Liver (tissue), 9 donors: Measurements from ENCODE around the gene TBC1D24. TPM values are rescaled to one million over a fixed set of nuclear protein-coding genes. Genes with fewer than 3 reads are reported as not detected.
A peak's percentile ranks its signal among the peaks of the same experiment; 100 is the strongest.

ENCODE experiments used
- DNase-seq: peaks from one replicate; pipeline ENCODE4 v3.0.0-alpha.2; 2017; ENCODE audit warnings: low spot score
- H3K27ac ChIP-seq, 2 donors: one replicate each; pipeline ENCODE4 v1.7.0; 2013; ENCODE audit warnings: inconsistent platforms in 2 of 2, low read length in 2 of 2, control low read depth in 1 of 2, low read depth in 1 of 2, mild to moderate bottlenecking in 1 of 2
- H3K27me3 ChIP-seq, 4 donors: one replicate each; pipeline versions ENCODE4 v1.6.1 to v1.7.0; 2013; ENCODE audit warnings: low read length in 3 of 4, inconsistent platforms in 1 of 4, mild to moderate bottlenecking in 1 of 4, moderate library complexity in 1 of 4; ENCODE audit not compliant: control insufficient read depth in 4 of 4, insufficient read depth in 4 of 4
- H3K36me3 ChIP-seq, 4 donors: one replicate each; pipeline versions ENCODE4 v1.6.1 to v1.7.0; 2013; ENCODE audit warnings: low read length in 3 of 4, mild to moderate bottlenecking in 3 of 4, low read depth in 1 of 4, moderate library complexity in 1 of 4; ENCODE audit not compliant: control insufficient read depth in 4 of 4, insufficient read depth in 3 of 4
- H3K4me1 ChIP-seq, 4 donors: one replicate each; pipeline versions ENCODE4 v1.6.1 to v1.7.0; 2013; ENCODE audit warnings: low read length in 3 of 4, mild to moderate bottlenecking in 3 of 4, moderate library complexity in 1 of 4; ENCODE audit not compliant: control insufficient read depth in 4 of 4, insufficient read depth in 4 of 4
- H3K4me3 ChIP-seq, 3 donors: one replicate each; pipeline versions ENCODE4 v1.6.1 to v1.7.0; 2013; ENCODE audit warnings: low read length in 3 of 3, control low read depth in 1 of 3, low read depth in 1 of 3, mild to moderate bottlenecking in 1 of 3
- H3K9ac ChIP-seq, 2 donors: one replicate each; pipeline ENCODE4 v1.7.0; 2013; ENCODE audit warnings: low read length in 2 of 2, mild to moderate bottlenecking in 2 of 2, moderate library complexity in 2 of 2, control low read depth in 1 of 2, low read depth in 1 of 2
- H3K9me3 ChIP-seq, 4 donors: one replicate each; pipeline versions ENCODE4 v1.6.1 to v1.7.0; 2013; ENCODE audit warnings: low read length in 3 of 4; ENCODE audit not compliant: control insufficient read depth in 4 of 4
- ATF3 ChIP-seq: IDR thresholded peaks from 2 replicates; pipeline ENCODE4 v1.6.1; 2016; ENCODE audit warnings: antibody characterized with exemption
- EGR1 ChIP-seq, 2 donors: IDR thresholded peaks; 2 replicates each; pipeline ENCODE4 v1.6.1; 2016 to 2018; ENCODE audit warnings: antibody characterized with exemption in 2 of 2, low read depth in 2 of 2
- FOXA1 ChIP-seq: IDR thresholded peaks from 2 replicates; pipeline ENCODE4 v1.6.1; 2016; ENCODE audit warnings: antibody characterized with exemption
- FOXA2 ChIP-seq: IDR thresholded peaks from 2 replicates; pipeline ENCODE4 v1.6.1; 2016; ENCODE audit warnings: antibody characterized with exemption
- GABPA ChIP-seq, 2 donors: IDR thresholded peaks in 1 of 2; conservative IDR thresholded peaks in 1 of 2; 2 replicates each; pipeline ENCODE4 v1.6.1; 2016; ENCODE audit warnings: antibody characterized with exemption in 2 of 2, mild to moderate bottlenecking in 1 of 2, moderate library complexity in 1 of 2
- HNF4A ChIP-seq, 2 donors: conservative IDR thresholded peaks; 2 replicates each; pipeline ENCODE4 v1.6.1; 2016; ENCODE audit warnings: antibody characterized with exemption in 2 of 2, mild to moderate bottlenecking in 2 of 2
- HNF4G ChIP-seq: IDR thresholded peaks from 2 replicates; pipeline ENCODE4 v1.6.1; 2016; ENCODE audit warnings: antibody characterized with exemption
- JUND ChIP-seq, 2 donors: IDR thresholded peaks; 2 replicates each; pipeline ENCODE4 v1.6.1; 2016; ENCODE audit warnings: antibody characterized with exemption in 2 of 2
- MAX ChIP-seq: IDR thresholded peaks from 2 replicates; pipeline ENCODE4 v1.6.1; 2016; ENCODE audit warnings: antibody characterized with exemption
- NR2F2 ChIP-seq: IDR thresholded peaks from 2 replicates; pipeline ENCODE4 v1.6.1; 2016; ENCODE audit warnings: antibody characterized with exemption
- RAD21 ChIP-seq, 2 donors: IDR thresholded peaks; 2 replicates each; pipeline ENCODE4 v1.6.1; 2016; ENCODE audit warnings: antibody characterized with exemption in 2 of 2, mild to moderate bottlenecking in 2 of 2
- REST ChIP-seq: IDR thresholded peaks from 2 replicates; pipeline ENCODE4 v1.6.1; 2016; ENCODE audit warnings: antibody characterized with exemption, mild to moderate bottlenecking
- RXRA ChIP-seq, 2 donors: IDR thresholded peaks; 2 replicates each; pipeline ENCODE4 v1.6.1; 2017 to 2018; ENCODE audit warnings: antibody characterized with exemption in 2 of 2, mild to moderate bottlenecking in 1 of 2
- SP1 ChIP-seq: IDR thresholded peaks from 2 replicates; pipeline ENCODE4 v1.6.1; 2018; ENCODE audit warnings: antibody characterized with exemption, mild to moderate bottlenecking
- TAF1 ChIP-seq: conservative IDR thresholded peaks from 2 replicates; pipeline ENCODE4 v1.6.1; 2016; ENCODE audit warnings: antibody characterized with exemption, mild to moderate bottlenecking
- YY1 ChIP-seq: IDR thresholded peaks from 2 replicates; pipeline ENCODE4 v1.6.1; 2016; ENCODE audit warnings: antibody characterized with exemption, mild to moderate bottlenecking
- WGBS: extraction: QIAGEN DNeasy Blood & Tissue Kit; methylation state at CpG from one replicate; pipeline ENCODE4 v1.1.7; 2013; 5-methylcytosine and 5-hydroxymethylcytosine counted together
- polyA plus RNA-seq, 2 donors: library from polyadenylated mRNA; stranded (reverse) in 1 of 2; unstranded in 1 of 2; fragments of 200-250 nt in 1 of 2; fragments of >200 nt in 1 of 2; fragmentation: Nextera tagmentation in 1 of 2; extraction: Ambion mirVana in 1 of 2; gene quantifications; one replicate each; pipeline versions ENCODE4 v1.2.1 to v1.2.3, GENCODE V29; 2013 to 2015
- total RNA-seq, 2 donors: library from RNA; depleted of rRNA; stranded (reverse); fragments of >200 nt; gene quantifications; one replicate each; pipeline ENCODE4 v1.2.3, GENCODE V29; 2014
- TF ChIP-seq, protein P1 (sequence below): fragments of 150-350 bp; IDR thresholded peaks from 2 replicates; pipeline ENCODE4 v1.5.1; 2017; ENCODE audit warnings: improper control_type of control experiment, low read depth, low read length; ENCODE audit not compliant: missing input control
- TF ChIP-seq, protein P2 (sequence below): IDR thresholded peaks from 2 replicates; pipeline ENCODE4 v1.6.1; 2016; ENCODE audit warnings: antibody characterized with exemption
- donor health status: healthy.
- donor health status: healthy.
- donor health status: healthy.
- donor health status: healthy.
- donor health status: healthy.

The TBC1D24 gene
- total and polyA plus RNA-seq, 4 donors, result 8.4 to 22.3 (median 11.5) TPM

DNA sequence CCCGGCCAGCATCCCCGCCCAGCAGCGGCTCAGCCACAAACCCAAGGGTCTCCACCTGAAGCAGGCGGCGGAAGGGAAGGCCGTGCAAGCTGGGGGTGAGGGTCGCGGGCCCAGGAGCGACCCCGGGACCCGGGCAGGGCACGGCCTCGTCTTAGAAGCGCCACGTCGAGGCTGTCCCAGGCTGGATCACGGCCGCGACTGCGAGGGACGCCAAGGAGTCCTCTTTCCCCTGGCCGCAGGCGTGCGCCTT is 46.2 kb upstream of the TBC1D24 start:
- Histone ChIP-seq H3K4me1 (peaks cover 3 to 19% (median 9%) of the 10 kb centered on the region in 4 donors), H3K4me3 (peak overlapping the region; percentile 27 to 80 (median 65)), H3K9ac (no peak overlapping the region), H3K27me3 (no peaks in the 10 kb centered on the region), H3K27ac (no peak overlapping the region), H3K9me3 (no peaks in the 10 kb centered on the region), H3K36me3 (no peaks in the 10 kb centered on the region)
- 4% methylated on average over 24 of the region's 24 CpGs for WGBS
- no peak for DNase-seq
- TF ChIP-seq EGR1 (IDR thresholded peaks at IDR 0.05; ENCODE audit: low read depth in 2 of 2), result no peak
- TF ChIP-seq RAD21 (IDR thresholded peaks at IDR 0.05), result no peak
- no peak for TF ChIP-seq NR2F2
- TF ChIP-seq TAF1, result no peak
- no peak for TF ChIP-seq ATF3
- no peak for TF ChIP-seq HNF4A (conservative IDR thresholded peaks at IDR 0.05)

- Histone ChIP-seq H3K9ac (peak within 1 kb of the TSS in 1 of 2 donors; percentile 43), H3K36me3 (no peaks in the 10 kb centered on the region), H3K27me3 (no peaks in the 10 kb centered on the region), H3K4me1 (peaks cover 3 to 19% (median 9%) of the 10 kb centered on the region in 4 donors), H3K4me3 (peak within 1 kb of the TSS; percentile 27 to 80 (median 67)), H3K9me3 (no peaks in the 10 kb centered on the region), H3K27ac (no peak within 1 kb of the TSS)
- under 1% methylated on average over 103 of the region's 103 CpGs for WGBS
- peak; percentile 98 for DNase-seq
- no peak for TF ChIP-seq HNF4G
- TF ChIP-seq FOXA2, result no peak
- TF ChIP-seq HNF4A (conservative IDR thresholded peaks at IDR 0.05), result no peak
- TF ChIP-seq FOXA1, result no peak
- no peak for TF ChIP-seq MAX
- TF ChIP-seq, protein P1, sequence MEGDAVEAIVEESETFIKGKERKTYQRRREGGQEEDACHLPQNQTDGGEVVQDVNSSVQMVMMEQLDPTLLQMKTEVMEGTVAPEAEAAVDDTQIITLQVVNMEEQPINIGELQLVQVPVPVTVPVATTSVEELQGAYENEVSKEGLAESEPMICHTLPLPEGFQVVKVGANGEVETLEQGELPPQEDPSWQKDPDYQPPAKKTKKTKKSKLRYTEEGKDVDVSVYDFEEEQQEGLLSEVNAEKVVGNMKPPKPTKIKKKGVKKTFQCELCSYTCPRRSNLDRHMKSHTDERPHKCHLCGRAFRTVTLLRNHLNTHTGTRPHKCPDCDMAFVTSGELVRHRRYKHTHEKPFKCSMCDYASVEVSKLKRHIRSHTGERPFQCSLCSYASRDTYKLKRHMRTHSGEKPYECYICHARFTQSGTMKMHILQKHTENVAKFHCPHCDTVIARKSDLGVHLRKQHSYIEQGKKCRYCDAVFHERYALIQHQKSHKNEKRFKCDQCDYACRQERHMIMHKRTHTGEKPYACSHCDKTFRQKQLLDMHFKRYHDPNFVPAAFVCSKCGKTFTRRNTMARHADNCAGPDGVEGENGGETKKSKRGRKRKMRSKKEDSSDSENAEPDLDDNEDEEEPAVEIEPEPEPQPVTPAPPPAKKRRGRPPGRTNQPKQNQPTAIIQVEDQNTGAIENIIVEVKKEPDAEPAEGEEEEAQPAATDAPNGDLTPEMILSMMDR, result peak; percentile 22
- no peak for TF ChIP-seq RXRA (IDR thresholded peaks at IDR 0.05)
- TF ChIP-seq SP1, result peak; percentile 71
- TF ChIP-seq GABPA (IDR thresholded peaks at IDR 0.05 in 1 of 2, conservative IDR thresholded peaks at IDR 0.05 in 1 of 2), result no peak
- TF ChIP-seq YY1, result no peak
- no peak for TF ChIP-seq NR2F2
- TF ChIP-seq, protein P2, sequence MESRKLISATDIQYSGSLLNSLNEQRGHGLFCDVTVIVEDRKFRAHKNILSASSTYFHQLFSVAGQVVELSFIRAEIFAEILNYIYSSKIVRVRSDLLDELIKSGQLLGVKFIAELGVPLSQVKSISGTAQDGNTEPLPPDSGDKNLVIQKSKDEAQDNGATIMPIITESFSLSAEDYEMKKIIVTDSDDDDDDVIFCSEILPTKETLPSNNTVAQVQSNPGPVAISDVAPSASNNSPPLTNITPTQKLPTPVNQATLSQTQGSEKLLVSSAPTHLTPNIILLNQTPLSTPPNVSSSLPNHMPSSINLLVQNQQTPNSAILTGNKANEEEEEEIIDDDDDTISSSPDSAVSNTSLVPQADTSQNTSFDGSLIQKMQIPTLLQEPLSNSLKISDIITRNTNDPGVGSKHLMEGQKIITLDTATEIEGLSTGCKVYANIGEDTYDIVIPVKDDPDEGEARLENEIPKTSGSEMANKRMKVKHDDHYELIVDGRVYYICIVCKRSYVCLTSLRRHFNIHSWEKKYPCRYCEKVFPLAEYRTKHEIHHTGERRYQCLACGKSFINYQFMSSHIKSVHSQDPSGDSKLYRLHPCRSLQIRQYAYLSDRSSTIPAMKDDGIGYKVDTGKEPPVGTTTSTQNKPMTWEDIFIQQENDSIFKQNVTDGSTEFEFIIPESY, result no peak
- TF ChIP-seq REST, result no peak
- TF ChIP-seq RAD21 (IDR thresholded peaks at IDR 0.05), result peak in 1 of 2 donors; percentile 14
- TF ChIP-seq JUND (IDR thresholded peaks at IDR 0.05), result no peak
- no peak for TF ChIP-seq ATF3
- no peak for TF ChIP-seq TAF1
These were observed 45.7 kb upstream of the TBC1D24 start, which contains the start of gene CCNF for GRCh38 chr16:2429034-2429770. CCNF (plus strand) TSS chr16:2429447; CDS start chr16:2429482, 35 bp downstream.
